Pulmonary artery endothelial cell (primary cell): ENCODE data around the gene PDPK1. TPM values are rescaled to one million over a fixed set of nuclear protein-coding genes. Genes with fewer than 3 reads are reported as not detected.
"Not testable (repeated sequence)": the region's sequence is repeated elsewhere in the genome, so short reads cannot be mapped to it uniquely, and the experiment has no call there.

ENCODE experiments used
- DNase-seq: peaks from one replicate; pipeline ENCODE4 v3.0.0-alpha.2; 2011; ENCODE audit warnings: low read depth, low spot score
- total RNA-seq: library from RNA; depleted of rRNA; stranded (reverse); fragments of >200 nt; gene quantifications from 2 replicates; pipeline ENCODE4 v1.2.3, GENCODE V29; 2014

PDPK1 gene
- total RNA-seq, 1 donor from 2014 or later, result 14.2 TPM

DNA sequence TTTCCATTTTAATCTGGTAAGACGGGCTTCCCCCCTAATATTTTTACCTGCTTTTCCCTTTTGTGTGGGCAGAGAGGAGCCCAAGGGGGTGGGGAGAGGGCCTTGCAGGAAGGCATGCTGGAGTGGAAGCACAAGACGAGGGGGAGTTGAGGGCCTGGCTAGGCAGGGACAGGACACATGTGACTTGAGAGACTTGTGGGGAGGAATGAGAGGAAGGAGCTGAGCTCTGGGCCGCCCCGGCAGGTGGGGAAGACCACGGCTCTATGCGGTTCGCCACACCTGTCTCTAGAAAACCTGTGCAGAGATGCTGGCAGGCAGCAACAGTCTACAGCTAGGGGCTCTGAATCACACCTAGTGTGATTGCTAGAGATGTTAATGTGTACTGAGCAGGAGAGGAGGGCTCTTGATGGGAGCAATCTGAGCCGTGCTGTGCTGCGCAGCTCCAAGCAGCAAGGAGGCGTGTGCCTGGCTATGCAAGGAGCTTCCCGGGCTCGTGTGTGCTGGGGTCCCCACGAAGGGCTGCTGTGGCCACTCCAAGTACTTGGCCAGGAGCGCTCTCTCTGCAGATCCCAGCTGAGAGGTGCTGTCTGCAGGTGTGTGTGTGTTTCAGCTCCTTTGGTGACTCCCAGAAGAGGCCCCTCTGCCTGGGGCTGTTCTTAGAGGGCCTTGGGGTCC, 50.2 kb downstream of the PDPK1 start:
- no peak for DNase-seq

GRCh38 chr16:2591476-2592240, 53.8 kb downstream of the PDPK1 start:
- DNase-seq, result no peak

DNA sequence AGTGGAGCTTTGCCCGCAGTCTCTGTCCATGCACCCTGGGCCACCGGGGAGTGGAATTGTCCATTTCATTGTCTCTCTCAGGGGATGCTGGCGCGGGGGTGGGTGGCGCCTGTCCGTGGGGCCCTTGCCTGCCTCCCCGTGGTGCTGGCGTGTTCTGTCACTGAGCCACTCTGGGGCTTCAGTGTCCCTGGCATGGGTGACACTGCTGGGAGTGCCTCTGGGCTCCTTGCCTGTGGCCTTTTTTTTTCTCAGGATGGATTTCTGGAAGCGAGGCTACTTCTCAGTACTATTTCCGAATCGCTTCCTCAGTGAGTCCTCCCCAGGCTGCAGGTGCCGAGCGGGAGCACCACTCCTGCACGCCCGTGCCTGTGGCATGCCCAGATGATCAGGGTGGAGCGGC, 55.0 kb downstream of the PDPK1 start:
- no peak for DNase-seq

DNA sequence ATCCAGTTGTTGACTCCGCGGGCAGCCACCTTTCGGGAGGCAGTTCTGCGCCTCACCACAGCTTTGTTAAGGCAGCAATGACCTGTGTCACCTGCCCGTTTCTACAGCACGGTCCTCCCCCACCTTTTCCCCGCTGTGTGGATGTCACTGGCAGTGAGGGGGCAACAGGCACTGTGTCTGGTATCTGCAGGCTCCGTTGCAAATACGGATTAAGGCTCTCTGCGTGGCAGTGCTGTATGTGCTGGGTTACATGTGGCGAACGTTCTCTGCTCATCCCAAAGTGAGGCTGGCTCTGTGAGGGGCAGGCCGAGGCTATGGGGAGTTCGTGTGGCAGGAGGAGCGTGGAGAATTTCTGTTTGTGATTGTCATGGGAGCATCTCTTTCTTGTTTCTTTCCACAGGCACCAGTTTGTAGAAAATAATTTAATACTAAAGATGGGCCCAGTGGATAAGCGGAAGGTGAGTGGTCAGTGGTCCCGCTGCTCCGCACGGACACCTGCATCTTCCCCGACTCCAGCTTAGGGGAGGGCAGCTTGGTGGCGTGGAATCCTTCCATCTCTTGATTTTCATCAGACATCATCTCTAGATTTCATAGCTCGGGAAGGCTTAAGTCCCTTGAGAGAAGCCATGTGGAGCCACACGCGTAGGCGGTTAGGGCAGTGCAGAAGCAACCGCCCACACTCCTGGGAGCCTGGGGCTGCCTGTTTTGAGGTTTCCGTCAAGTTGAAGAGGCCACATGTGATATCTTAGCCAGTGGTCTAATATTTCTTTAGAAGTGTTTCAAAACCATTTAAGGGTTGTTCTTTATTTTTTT, 57.8 kb downstream of the PDPK1 start:
- no peak for DNase-seq

- DNase-seq, result no peak
Observed at GRCh38 chr16:2596747-2597559, 59.1 kb downstream of the PDPK1 start.

- no peak for DNase-seq
Observed at GRCh38 chr16:2597560-2597902, 59.7 kb downstream of the PDPK1 start.

DNA sequence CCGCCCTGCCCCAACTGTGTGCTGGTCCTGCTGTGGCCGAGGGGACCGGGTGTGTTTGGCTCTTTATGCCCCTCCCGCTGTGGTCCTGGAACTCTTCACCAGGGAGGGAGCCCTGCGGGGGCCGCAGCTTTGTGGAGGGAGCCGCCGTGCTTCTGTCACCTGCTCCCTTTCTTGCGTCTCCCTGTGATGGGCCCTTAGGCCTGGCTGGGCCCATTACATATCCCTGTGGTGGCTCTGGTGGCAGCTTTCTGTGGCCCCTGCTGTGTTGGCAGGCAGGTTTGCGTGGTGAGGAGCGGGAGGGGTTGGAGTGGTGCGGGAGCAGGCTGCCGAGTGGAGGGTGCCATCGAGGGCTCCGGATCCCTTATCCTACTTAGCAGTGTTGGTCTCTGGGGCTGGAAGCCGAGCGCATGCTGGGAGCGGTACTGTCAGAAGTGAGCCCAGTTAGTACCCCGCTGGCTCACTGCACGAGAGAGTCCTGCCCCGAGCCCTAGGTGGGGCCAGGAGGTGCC, 60.4 kb downstream of the PDPK1 start:
- no peak for DNase-seq

DNA sequence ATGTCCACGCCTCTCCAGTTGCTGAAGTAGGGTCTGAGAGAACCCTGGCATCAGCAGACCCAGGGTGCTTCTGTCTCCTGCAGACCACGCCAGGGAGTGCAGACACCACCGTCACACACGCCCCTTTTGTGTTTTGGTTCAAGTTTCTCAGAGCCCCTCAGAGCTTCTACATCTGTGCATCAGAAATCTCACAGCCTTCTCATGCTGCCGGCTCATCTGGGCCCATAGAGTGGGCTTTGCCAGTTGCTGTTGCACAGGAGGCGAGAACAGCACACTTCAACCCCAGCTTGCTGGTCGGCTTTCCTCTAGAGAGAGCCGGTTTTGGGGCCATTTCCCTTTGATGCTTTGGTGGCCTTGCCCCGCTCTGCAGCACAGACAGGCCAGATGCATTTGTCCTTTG, 60.9 kb downstream of the PDPK1 start:
- DNase-seq, result no peak

DNA sequence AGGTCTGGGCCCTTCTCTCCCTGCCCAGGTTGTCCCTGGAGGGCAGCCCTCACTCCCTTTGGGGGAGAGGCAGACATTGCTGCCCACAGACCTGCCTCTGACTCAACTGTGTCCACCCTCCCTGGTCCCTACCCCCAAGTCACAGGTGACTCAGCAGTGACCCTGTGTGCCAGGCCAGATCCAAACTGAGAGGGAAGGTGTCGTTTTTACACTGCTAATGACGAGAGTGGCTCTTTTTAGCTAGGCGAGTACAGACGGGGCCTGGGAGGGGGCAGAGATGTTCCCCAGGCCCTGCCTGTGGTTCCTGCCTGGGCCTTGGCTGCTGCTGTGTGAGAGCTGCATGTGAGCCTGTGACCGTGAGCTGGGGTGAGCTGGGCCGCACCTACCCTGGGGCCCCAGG, 61.3 kb downstream of the PDPK1 start:
- not testable (repeated sequence) for DNase-seq

DNA sequence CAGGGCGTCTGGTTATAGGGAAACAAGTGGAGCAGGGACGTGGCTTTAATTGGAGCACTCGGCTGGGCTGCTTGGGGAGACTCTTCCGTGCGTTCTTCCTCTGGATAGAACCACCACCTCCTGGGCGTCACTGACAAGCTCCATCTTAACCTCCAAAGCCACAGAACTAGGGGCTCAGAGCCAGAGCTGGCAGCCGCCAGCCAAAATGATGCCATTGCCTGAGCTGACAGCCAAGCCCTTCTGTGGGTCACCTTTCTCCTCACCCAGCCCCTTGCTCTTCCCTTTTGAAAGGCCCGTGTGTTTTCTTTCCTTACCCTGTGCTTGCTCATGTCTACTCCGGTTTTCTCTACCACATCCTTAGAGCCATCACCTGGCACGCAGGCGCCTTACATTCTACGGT, 62.0 kb downstream of the PDPK1 start:
- DNase-seq, result not testable (repeated sequence)

DNA sequence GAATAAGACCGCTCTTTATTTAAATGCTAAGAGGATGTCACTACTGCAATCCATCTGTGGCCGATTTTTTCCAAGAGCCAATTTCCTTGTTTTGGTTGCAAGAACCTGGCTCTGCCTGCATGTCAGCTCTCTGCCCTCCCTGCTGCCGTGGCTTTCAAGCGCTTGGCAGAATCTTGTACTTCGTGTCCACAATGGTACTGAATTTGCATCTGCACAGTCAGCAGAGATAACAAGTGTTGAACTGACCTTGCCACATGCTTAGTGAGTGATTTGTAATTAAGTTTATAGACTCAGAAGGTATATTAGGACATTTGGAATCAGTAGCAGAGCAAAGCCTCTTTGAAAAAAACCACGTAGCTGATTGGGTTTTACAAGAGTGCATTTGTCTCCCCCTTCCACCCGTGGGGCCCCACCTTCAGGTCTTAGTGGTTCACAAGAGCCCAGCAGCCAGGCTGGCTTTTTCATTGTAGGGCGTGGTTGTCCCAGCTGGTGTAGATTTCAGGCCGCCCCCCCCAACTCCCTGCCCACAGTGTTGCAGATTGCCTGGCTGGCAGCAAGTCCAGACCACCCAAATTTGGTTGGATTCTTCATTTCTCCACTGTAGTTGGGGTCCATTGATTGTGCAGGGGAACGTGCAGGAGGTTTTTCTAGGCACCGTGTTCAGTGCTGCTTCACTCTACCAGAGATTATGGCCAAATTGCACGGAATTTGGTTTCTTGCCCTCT, 63.6 kb downstream of the PDPK1 start:
- not testable (repeated sequence) for DNase-seq

GRCh38 chr16:2602175-2602574, 64.4 kb downstream of the PDPK1 start:
- DNase-seq, result not testable (repeated sequence)

- DNase-seq, result peak; percentile 85
Observed at GRCh38 chr16:2603165-2604015, 65.6 kb downstream of the PDPK1 start.

GRCh38 chr16:2604016-2604369, 66.2 kb downstream of the PDPK1 start:
- not testable (repeated sequence) for DNase-seq

DNA sequence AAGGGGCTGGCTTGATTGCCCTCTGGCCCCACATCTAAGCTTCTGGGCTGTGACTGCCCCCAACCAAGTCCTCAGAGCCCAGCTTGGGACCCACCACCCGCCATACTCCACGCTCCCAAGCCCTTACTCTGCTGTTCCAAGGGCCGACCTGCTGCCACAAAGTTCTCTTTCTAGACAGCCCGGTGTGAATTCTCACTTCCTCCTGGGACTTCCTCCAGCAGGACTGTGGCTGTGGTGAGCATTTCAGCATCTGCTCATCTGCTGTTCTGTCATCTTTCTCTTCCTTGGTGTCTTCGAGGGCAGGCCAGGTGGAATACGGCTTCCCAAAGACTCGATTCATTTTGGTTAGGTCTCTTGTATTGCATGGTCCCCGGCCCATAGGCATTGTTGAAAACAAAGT, 69.0 kb downstream of the PDPK1 start:
- not testable (repeated sequence) for DNase-seq

- not testable (repeated sequence) for DNase-seq
Observed at GRCh38 chr16:2609345-2609744, 71.5 kb downstream of the PDPK1 start.

GRCh38 chr16:2609827-2610470, 72.1 kb downstream of the PDPK1 start:
- DNase-seq, result no peak

DNA sequence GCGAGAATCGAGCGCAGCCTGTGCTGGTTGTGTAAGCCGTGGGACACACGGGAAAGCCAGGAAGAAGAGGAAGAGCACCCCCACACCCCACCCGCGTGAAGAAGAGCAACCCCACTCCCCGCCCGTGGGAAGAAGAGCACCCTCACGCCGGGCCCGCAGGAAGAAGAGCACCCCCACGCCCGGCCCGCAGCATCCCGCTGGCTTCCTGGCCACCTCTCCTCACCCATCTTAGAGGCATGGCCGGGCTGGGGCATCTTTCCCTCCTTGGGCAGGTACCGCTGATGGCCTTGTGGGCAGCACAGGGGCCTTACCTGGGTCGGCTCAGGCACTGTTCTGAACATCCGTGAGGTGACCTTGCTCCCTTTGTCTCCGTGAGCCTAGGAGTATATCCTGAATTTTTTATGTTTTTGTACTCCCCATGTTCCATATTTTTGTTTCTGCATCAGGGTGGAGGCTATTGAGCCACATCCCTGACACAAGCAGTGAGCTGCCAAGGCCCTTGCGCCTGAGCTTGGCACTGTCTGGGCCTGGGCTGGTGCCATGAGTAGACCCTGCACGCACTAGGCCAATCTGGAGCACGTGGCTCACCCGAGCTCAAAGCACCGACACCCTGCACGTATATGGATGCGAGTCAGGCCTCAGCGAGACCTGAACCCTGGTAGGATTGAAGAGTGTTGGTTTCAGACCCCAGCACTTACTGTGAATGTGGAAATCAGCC, 73.1 kb downstream of the PDPK1 start:
- DNase-seq, result no peak

DNA sequence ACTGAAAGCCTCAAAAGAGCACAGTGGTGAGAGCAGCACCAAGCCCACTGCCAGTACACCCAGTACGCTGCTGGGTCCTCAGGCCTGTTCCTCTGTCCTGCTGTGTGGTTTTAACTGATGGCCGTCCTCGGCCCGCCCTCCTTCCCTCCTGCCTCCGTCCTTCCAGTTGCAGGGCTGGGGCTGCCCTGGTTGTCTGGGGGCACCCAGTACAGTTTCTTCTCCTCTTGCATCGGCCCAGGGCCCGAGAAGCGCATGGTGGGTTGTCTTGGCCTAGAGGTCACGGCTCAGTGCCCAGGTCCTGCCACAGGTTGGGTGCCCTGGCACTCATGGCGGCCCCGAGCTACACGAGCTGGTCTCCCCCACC, 73.7 kb downstream of the PDPK1 start:
- no peak for DNase-seq
